MCF 10A (cell line): ENCODE measurements around the gene MRPL37. TPM values are rescaled to one million over a fixed set of nuclear protein-coding genes. Genes with fewer than 3 reads are reported as not detected.

Experiments used
- BruUV-seq: library from RNA; stranded (reverse); fragments of 400-500 nt; replicated peaks from 2 replicates; lab custom pipeline; 2021; lab: Mats Ljungman, UMichigan
- CTCF ChIA-PET: fragments of 300-600 bp; sonication (Branson Sonifier 250); formaldehyde crosslinking; extraction: SDS; loops from one replicate; lab custom pipeline; 2021; ENCODE audit warnings: antibody characterized with exemption, inconsistent platforms; lab: Yijun Ruan, JAX
- POLR2A ChIA-PET: fragments of 300-600, 350-650 bp; sonication (Branson Sonifier 250); formaldehyde crosslinking; extraction: SDS; loops from one replicate; lab custom pipeline; 2020; ENCODE audit warnings: antibody characterized with exemption, inconsistent platforms; lab: Yijun Ruan, JAX
- DNase-seq: peaks from one replicate; pipeline ENCODE4 v3.0.0-alpha.2; 2018; ENCODE audit not compliant: unreplicated experiment
- H3K27ac Mint-ChIP-seq: one replicate; pipeline ENCODE4 v1.8.0; 2022; ENCODE audit warnings: mild to moderate bottlenecking, low read depth, mixed read lengths; ENCODE audit not compliant: unreplicated experiment
- H3K27me3 Mint-ChIP-seq: one replicate; pipeline ENCODE4 v1.8.0; 2022; ENCODE audit warnings: mixed read lengths; ENCODE audit not compliant: insufficient read depth, unreplicated experiment
- H3K36me3 Mint-ChIP-seq: one replicate; pipeline ENCODE4 v1.8.0; 2022; ENCODE audit warnings: mild to moderate bottlenecking, moderate library complexity, mixed read lengths; ENCODE audit not compliant: insufficient read depth, unreplicated experiment
- H3K4me1 Mint-ChIP-seq: one replicate; pipeline ENCODE4 v1.8.0; 2022; ENCODE audit warnings: mixed read lengths; ENCODE audit not compliant: insufficient read depth, unreplicated experiment
- H3K4me3 Mint-ChIP-seq: one replicate; pipeline ENCODE4 v1.8.0; 2022; ENCODE audit warnings: mild to moderate bottlenecking, moderate library complexity, mixed read lengths; ENCODE audit not compliant: unreplicated experiment
- H3K9me3 Mint-ChIP-seq: one replicate; pipeline ENCODE4 v1.8.0; 2022; ENCODE audit warnings: mixed read lengths; ENCODE audit not compliant: unreplicated experiment
- intact Hi-C: fragments of 100-400 bp; cut with micrococcal nuclease; formaldehyde crosslinking; loops from 2 replicates; pipeline ENCODE4 v1.14.1; 2022
- total RNA-seq: library from RNA; stranded (reverse); gene quantifications from 2 replicates; pipeline ENCODE4 v1.2.3, GENCODE V29; 2022
- TF ChIP-seq, protein P1 (sequence below): fragments of 200-600 bp; IDR thresholded peaks from one replicate; pipeline ENCODE4 v1.8.0; 2022; ENCODE audit warnings: antibody characterized with exemption, mild to moderate bottlenecking; ENCODE audit not compliant: unreplicated experiment

MRPL37 gene
- total RNA-seq, 1 experiment from 2014 or later, result 128 TPM

DNA sequence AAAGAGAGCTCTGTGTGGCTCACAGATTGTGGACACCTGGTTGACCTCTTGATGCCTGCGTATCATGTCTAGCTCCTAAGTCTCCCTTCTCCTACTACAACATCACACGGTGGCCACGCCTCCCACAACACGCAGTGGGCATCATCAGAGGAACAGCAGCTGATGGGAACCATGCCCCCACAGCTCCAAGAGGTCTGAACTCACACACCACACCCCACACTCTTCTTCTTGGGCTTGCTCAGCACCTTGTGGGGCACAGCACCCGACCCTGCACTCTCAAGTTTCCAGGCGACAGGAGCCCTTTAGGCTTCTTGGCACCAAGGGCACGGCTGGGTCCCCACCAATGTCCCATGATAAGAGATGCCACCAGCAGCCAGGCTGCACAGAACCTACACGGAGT, 28.4 kb upstream of the MRPL37 start:
- H3K4me3 Mint-ChIP-seq, result no peak overlapping the region
- intact Hi-C loops, result no loop called here
- ChIA-PET CTCF (no interaction called here), POLR2A (no interaction called here)
- no TSS peak for BruUV-seq
- no peaks in the 10 kb centered on the region for H3K27me3 Mint-ChIP-seq
- H3K27ac Mint-ChIP-seq, result no peak overlapping the region
- H3K4me1 Mint-ChIP-seq, result peaks cover 14% of the 10 kb centered on the region
- no peaks in the 10 kb centered on the region for H3K9me3 Mint-ChIP-seq
- TF ChIP-seq, protein P1, sequence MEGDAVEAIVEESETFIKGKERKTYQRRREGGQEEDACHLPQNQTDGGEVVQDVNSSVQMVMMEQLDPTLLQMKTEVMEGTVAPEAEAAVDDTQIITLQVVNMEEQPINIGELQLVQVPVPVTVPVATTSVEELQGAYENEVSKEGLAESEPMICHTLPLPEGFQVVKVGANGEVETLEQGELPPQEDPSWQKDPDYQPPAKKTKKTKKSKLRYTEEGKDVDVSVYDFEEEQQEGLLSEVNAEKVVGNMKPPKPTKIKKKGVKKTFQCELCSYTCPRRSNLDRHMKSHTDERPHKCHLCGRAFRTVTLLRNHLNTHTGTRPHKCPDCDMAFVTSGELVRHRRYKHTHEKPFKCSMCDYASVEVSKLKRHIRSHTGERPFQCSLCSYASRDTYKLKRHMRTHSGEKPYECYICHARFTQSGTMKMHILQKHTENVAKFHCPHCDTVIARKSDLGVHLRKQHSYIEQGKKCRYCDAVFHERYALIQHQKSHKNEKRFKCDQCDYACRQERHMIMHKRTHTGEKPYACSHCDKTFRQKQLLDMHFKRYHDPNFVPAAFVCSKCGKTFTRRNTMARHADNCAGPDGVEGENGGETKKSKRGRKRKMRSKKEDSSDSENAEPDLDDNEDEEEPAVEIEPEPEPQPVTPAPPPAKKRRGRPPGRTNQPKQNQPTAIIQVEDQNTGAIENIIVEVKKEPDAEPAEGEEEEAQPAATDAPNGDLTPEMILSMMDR, result no peak
- no peaks in the 10 kb centered on the region for H3K36me3 Mint-ChIP-seq
- no peak for DNase-seq

DNA sequence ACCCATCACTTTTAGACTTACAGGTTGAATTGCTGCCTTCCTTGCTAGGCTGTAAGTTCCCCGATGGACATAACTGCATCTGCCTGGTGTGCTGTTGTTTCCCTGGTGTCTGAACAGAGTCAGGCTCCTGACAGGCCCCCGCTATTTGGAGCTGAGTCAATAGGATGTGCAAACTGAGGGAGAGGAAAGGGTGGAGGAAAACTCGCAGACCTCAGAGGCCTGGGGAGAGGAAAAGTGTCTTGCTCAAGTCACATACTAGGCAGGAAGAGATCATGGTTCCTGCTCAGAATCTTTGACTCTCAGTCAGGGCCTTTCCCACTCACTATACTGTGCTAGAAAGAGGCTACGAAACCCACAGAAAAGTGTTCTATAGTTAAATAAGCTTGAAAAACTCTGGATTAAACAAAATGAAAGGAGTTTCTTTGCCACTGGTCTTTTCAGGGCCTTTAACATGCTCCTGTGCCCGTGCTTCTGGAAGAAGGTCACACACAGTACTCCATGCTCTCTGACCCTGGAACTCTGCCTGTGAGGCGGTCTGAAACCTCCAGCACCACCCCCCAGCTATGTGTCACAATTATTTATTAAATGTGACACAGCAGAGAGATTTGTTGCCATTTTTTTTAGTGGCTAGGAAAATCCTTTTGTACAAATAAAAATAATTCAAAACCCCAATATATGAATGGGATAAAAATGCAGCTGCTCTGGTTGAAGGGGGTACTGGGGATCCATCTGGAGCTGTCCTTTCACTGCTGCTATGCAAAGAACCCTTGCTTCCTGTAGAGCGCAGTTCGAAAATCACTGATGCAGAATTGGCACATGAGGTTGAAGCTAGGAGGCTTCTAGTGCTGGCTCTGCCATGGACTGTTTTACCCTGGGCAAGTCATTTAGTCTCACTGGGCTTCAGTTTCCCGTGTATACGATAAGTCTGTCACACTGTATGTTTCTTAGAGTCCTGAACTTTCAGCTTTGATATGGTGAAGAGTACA, 27.1 kb upstream of the MRPL37 start:
- no peak for DNase-seq
- POLR2A ChIA-PET, result interaction anchor here (0.6 kb wide), 1 partner anchor 228 kb away, joined by 3 read pairs; the partner anchor contains the start of gene IFT25
- BruUV-seq, result no TSS peak
- Mint-ChIP-seq H3K27me3 (no peaks in the 10 kb centered on the region), H3K4me1 (peaks cover 8% of the 10 kb centered on the region), H3K9me3 (no peaks in the 10 kb centered on the region), H3K36me3 (no peaks in the 10 kb centered on the region), H3K27ac (no peak overlapping the region), H3K4me3 (no peak overlapping the region)
- TF ChIP-seq, protein P1, result no peak
- CTCF ChIA-PET, result interaction anchor here (0.7 to 1.0 kb wide), 2 partner anchors 9 to 60 kb away, joined by 3 read pairs; no protein-coding TSS in a partner anchor
- intact Hi-C loops, result no loop called here

DNA sequence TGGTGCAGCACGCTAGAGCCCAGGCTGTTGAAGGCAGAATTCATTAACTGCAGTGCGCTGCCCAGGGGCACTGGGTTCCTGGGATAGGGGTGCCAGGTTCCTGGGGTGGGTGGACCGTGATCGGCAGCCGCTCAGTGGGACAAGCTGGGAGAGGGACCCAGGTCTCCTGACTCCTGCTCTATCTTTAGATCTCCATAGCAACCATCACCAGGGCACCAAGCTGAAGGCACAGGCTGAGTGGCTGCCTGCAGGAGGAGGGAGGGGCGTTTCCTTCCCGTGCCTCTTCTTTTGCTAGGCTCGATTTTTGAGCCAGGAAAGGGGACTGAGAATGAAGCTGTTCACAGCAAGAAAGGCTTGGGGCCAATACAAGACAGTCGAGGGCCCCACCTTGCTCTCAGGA, 26.3 kb upstream of the MRPL37 start:
- TF ChIP-seq, protein P1, result no peak
- H3K9me3 Mint-ChIP-seq, result no peaks in the 10 kb centered on the region
- ChIA-PET CTCF (no interaction called here), POLR2A (no interaction called here)
- H3K4me1 Mint-ChIP-seq, result peaks cover 5% of the 10 kb centered on the region
- H3K27ac Mint-ChIP-seq, result no peak overlapping the region
- no peaks in the 10 kb centered on the region for H3K27me3 Mint-ChIP-seq
- no peak for DNase-seq
- intact Hi-C loops, result no loop called here
- H3K36me3 Mint-ChIP-seq, result no peaks in the 10 kb centered on the region
- no TSS peak for BruUV-seq
- H3K4me3 Mint-ChIP-seq, result no peak overlapping the region

DNA sequence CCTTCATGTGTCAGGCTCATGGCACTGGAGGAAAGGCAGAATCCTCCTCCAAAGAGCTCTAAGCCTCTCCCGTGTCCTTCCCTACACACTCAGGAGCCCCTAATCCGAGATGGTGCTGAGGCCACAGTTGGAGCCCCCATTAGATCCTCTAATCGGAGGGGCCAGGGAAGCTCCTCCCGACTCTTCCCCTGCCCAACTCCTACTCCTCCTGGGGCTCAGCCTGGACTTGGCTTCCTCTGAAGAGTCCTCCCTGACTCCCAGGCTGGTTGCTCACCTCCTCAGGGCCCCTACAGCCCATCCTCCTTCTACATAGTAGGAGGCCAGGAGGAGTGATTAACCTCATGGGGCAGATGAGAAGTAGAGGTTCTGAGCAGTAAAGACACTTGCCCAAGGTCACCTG, 25.9 kb upstream of the MRPL37 start:
- no TSS peak for BruUV-seq
- intact Hi-C loops, result no loop called here
- H3K4me3 Mint-ChIP-seq, result no peak overlapping the region
- H3K9me3 Mint-ChIP-seq, result no peaks in the 10 kb centered on the region
- H3K27ac Mint-ChIP-seq, result no peak overlapping the region
- ChIA-PET POLR2A (no interaction called here), CTCF (interaction anchor here (0.6 kb wide), 1 partner anchor 10 kb away, joined by 3 read pairs; no protein-coding TSS in a partner anchor)
- no peaks in the 10 kb centered on the region for H3K27me3 Mint-ChIP-seq
- TF ChIP-seq, protein P1, result no peak
- no peak for DNase-seq
- peaks cover 5% of the 10 kb centered on the region for H3K4me1 Mint-ChIP-seq
- H3K36me3 Mint-ChIP-seq, result no peaks in the 10 kb centered on the region
